Left lung (tissue), 10 donors: Measurements from ENCODE around the gene CES2. TPM values are rescaled to one million over a fixed set of nuclear protein-coding genes. Genes with fewer than 3 reads are reported as not detected.
A peak's percentile ranks its signal among the peaks of the same experiment; 100 is the strongest.

Experiments used
- ATAC-seq: fragments of 200-7000 bp; cut with Tn5 transposase; one replicate; pipeline ENCODE4 v1.9.1; 2020; ENCODE audit warnings: moderate library complexity
- DNase-seq, 4 donors: peaks; one replicate each; pipeline ENCODE4 v3.0.0-alpha.2; 2013 to 2020
- H3K27ac ChIP-seq, 2 donors: fragments of 200-600 bp; sonication (generic) in 1 of 2; one replicate each; pipeline versions ENCODE4 v1.5.0 to v1.8.0; 2020 to 2021
- H3K27me3 ChIP-seq, 2 donors: fragments of 200-600 bp; sonication (generic) in 1 of 2; one replicate each; pipeline versions ENCODE4 v1.5.0 to v1.8.0; 2020 to 2021
- H3K36me3 ChIP-seq, 2 donors: fragments of 200-600 bp; sonication (generic) in 1 of 2; one replicate each; pipeline versions ENCODE4 v1.5.0 to v1.8.0; 2020 to 2021
- H3K4me1 ChIP-seq, 2 donors: fragments of 200-600 bp; one replicate each; pipeline ENCODE4 v1.8.0; 2021
- H3K4me3 ChIP-seq, 2 donors: fragments of 200-600 bp; sonication (generic) in 1 of 2; one replicate each; pipeline versions ENCODE4 v1.5.0 to v1.8.0; 2020 to 2021; ENCODE audit warnings: mild to moderate bottlenecking in 1 of 2
- H3K9me3 ChIP-seq, 2 donors: fragments of 200-600 bp; sonication (generic) in 1 of 2; one replicate each; pipeline versions ENCODE4 v1.5.0 to v1.8.0; 2020 to 2021
- CTCF ChIP-seq, 2 donors: fragments of 200-600 bp; sonication (generic) in 1 of 2; IDR thresholded peaks; one replicate each; pipeline versions ENCODE4 v1.5.0 to v1.8.0; 2021; ENCODE audit warnings: antibody characterized with exemption in 2 of 2
- intact Hi-C, 2 donors: fragments of 100-400 bp; cut with DNase I; formaldehyde crosslinking; loops; one replicate each; pipeline versions ENCODE4 v1.11.2 to v1.14.2; 2022
- polyA plus RNA-seq, 6 donors: library from polyadenylated mRNA; unstranded; fragments of 120-200 nt; gene quantifications; one replicate each; pipeline ENCODE4 v1.2.1, GENCODE V29; 2013; ENCODE audit not compliant: insufficient read length in 6 of 6
- total RNA-seq, 2 donors: library from RNA; stranded (reverse); fragmentation: NEBNext Ultra II Directional; extraction: Animal tissue kit (Norgen Biotek cat#: 25700); gene quantifications; one replicate each; pipeline ENCODE4 v1.2.1, GENCODE V29; 2021
- donor health status: DM: no; HTN: yes; CAD: no.
- donor health status: DM: no; HTN: no; CAD: no.

Gene CES2
- total and polyA plus RNA-seq, 8 donors, result 31.7 to 41.8 (median 35.7) TPM

DNA sequence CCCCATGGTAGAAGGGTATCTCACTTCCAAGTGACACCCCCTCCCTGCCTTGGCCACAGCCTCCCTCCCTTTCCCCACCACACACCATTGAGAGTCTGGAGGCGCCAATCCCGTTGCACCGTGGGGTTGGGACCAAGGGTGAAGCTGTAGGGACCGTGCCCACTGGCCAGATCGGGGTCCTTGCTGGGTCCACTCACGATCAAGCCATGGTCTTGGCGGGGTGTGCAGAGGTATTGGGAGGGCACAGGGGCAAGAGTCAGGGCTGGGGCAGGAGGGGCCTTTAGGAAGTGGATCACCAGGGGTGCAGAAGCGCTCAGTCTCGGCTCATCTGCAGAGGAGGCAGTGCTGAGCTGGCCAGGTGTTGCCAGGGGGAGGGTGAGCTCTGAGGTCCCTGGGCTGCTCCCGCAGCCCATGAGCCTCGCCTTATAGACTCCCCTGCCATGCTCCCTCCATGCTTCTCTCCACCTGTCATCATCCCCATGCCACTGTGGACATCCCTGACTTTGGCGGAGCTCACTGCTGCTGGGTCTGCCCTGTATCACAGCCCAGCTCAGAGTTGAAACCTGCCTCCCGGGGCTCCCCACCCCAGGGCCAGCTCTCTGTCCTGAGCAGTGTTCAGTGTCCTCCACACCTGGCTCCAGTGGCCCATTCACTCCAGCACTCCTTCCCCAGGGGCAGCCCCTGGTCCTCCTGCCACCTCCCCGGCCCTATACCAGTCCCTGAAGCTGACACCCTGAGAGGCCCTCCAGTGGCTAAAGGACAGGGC is 25.0 kb upstream of the CES2 start:
- ATAC-seq (no peak), DNase-seq (no peak)
- H3K4me3 ChIP-seq, result no peak overlapping the region
- no peaks in the 10 kb centered on the region for H3K9me3 ChIP-seq
- H3K4me1 ChIP-seq, result peaks cover 0 to 5% of the 10 kb centered on the region in 2 donors
- intact Hi-C loops, result no loop called here
- no peaks in the 10 kb centered on the region for H3K36me3 ChIP-seq
- H3K27ac ChIP-seq, result no peak overlapping the region
- H3K27me3 ChIP-seq, result no peaks in the 10 kb centered on the region
- TF ChIP-seq CTCF (IDR thresholded peaks at IDR 0.05), result no peak

GRCh38 chr16:66911112-66911511 is 24.2 kb upstream of the CES2 start:
- Histone ChIP-seq H3K27ac (no peak overlapping the region), H3K9me3 (no peaks in the 10 kb centered on the region), H3K27me3 (no peaks in the 10 kb centered on the region), H3K4me3 (no peak overlapping the region), H3K4me1 (no peaks in the 10 kb centered on the region), H3K36me3 (no peaks in the 10 kb centered on the region)
- TF ChIP-seq CTCF (IDR thresholded peaks at IDR 0.05), result no peak
- intact Hi-C loops, result no loop called here
- peak in 1 of 4 donors; percentile 48 for DNase-seq
- ATAC-seq, result no peak

DNA sequence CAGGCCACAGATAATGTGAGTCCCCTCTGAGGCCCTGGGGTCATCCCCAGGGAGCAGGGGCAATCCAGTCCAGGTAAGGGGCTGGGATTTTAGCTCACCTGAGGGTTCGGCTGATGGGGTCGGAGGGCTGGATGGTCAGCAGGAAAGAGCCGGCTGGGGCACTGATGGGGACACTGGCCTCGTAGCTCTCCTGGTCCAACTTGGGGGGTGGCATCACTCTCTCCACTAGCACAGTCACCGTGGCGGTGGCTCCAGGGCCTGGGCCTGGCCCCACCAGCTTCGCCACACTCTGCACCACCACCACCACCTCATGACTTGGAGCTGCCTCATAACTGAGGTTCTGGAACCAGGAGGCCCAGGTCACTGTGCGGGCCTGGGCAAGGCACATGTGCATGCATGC is 23.5 kb upstream of the CES2 start:
- no peaks in the 10 kb centered on the region for H3K9me3 ChIP-seq
- peak in 1 of 4 donors; percentile 53 for DNase-seq
- H3K4me1 ChIP-seq, result no peaks in the 10 kb centered on the region
- TF ChIP-seq CTCF (IDR thresholded peaks at IDR 0.05), result no peak
- no peak overlapping the region for H3K27ac ChIP-seq
- no peak overlapping the region for H3K4me3 ChIP-seq
- intact Hi-C loops, result no loop called here
- ATAC-seq, result no peak
- H3K36me3 ChIP-seq, result no peaks in the 10 kb centered on the region
- H3K27me3 ChIP-seq, result no peaks in the 10 kb centered on the region

DNA sequence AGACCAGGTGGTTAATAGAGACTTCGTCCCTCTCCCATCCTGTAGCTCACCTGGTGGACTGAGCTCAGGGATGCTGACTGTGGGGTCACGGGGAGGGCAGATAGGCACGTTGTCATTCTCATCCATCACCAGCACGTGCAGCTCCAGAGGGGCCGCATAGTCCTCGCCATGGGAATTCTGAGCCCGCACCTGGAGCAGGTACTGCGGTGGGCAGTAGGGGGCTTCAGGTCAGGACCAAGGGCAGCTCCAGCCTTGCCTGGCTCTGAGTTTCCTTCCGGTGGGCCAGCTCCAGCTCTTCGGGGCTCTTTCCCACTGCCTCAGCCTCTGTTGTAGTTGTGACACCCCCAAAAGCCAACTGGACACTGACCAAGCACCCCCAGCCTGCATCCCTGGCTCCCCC is 22.2 kb upstream of the CES2 start:
- DNase-seq (peak in 1 of 4 donors; percentile 28), ATAC-seq (no peak)
- H3K27me3 ChIP-seq, result no peaks in the 10 kb centered on the region
- H3K36me3 ChIP-seq, result no peaks in the 10 kb centered on the region
- H3K4me3 ChIP-seq, result no peak overlapping the region
- intact Hi-C loops, result no loop called here
- H3K4me1 ChIP-seq, result no peaks in the 10 kb centered on the region
- H3K27ac ChIP-seq, result no peak overlapping the region
- no peaks in the 10 kb centered on the region for H3K9me3 ChIP-seq
- no peak for TF ChIP-seq CTCF (IDR thresholded peaks at IDR 0.05)

- DNase-seq (peak in 1 of 4 donors; percentile 34), ATAC-seq (no peak)
- Histone ChIP-seq H3K36me3 (no peaks in the 10 kb centered on the region), H3K4me3 (no peak overlapping the region), H3K4me1 (no peaks in the 10 kb centered on the region), H3K9me3 (no peaks in the 10 kb centered on the region), H3K27ac (no peak overlapping the region), H3K27me3 (no peaks in the 10 kb centered on the region)
- intact Hi-C loops, result no loop called here
- no peak for TF ChIP-seq CTCF (IDR thresholded peaks at IDR 0.05)
Observed at GRCh38 chr16:66913711-66914110, 21.6 kb upstream of the CES2 start.
